WTC11 (cell line): Measurements from ENCODE around the gene TREML2.

ENCODE experiments used
- CREM ChIP-seq: sonication (generic); formaldehyde crosslinking; IDR thresholded peaks from 2 replicates; pipeline ENCODE4 v1.8.1; 2022; ENCODE audit warnings: mild to moderate bottlenecking, missing genetic modification reagents, moderate library complexity
- CTCF ChIP-seq: fragments of 200-600 bp; IDR thresholded peaks from 2 replicates; pipeline ENCODE4 v1.8.0; 2022; ENCODE audit warnings: antibody characterized with exemption
- MAX ChIP-seq: sonication (generic); formaldehyde crosslinking; IDR thresholded peaks from 2 replicates; pipeline ENCODE4 v1.8.0; 2022; ENCODE audit warnings: mild to moderate bottlenecking, missing genetic modification reagents
- ZNF263 ChIP-seq: sonication (generic); formaldehyde crosslinking; IDR thresholded peaks from 2 replicates; pipeline ENCODE4 v1.8.1; 2022; ENCODE audit warnings: low read depth, mild to moderate bottlenecking, moderate library complexity, missing genetic modification reagents
- TF ChIP-seq, protein P1 (sequence below): sonication (generic); formaldehyde crosslinking; conservative IDR thresholded peaks from 2 replicates; pipeline ENCODE4 v1.8.1; 2022; ENCODE audit warnings: mild to moderate bottlenecking, missing genetic modification reagents

DNA sequence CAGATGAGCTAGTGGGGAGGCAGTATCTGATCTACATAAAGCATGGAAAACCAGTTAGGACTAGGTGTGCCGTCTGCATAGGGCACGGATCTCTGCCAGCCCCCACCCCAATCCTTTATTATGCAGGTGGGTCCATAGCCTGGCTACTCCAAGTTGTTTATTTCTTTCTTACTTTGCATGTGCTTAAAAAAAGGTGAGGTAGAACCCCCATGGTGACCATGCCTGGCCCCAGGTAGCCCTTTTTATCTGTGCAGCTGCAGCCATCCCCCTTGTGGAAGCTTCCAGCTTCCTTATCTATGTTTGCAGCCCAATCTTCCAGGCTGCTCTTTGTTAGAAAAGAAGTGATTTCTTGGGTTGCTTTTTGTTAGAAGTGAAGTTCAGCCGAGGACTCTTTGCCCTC lies 29.0 kb downstream of the TREML2 start:
- TF ChIP-seq MAX (CRISPR knock-in tag): no peak
- no peak for TF ChIP-seq CTCF
- TF ChIP-seq, protein P1, sequence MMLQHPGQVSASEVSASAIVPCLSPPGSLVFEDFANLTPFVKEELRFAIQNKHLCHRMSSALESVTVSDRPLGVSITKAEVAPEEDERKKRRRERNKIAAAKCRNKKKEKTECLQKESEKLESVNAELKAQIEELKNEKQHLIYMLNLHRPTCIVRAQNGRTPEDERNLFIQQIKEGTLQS (CRISPR knock-in tag): no peak
- no peak for TF ChIP-seq ZNF263
- no peak for TF ChIP-seq CREM (CRISPR knock-in tag)
